Measurements from ENCODE around the gene NDP. TPM values are rescaled to one million over a fixed set of nuclear protein-coding genes. Genes with fewer than 3 reads are reported as not detected.

The NDP gene
- total RNA-seq, 1 donor from 2014 or later: 0.29 TPM

- Mint-ChIP-seq H3K27ac (no peak overlapping the region), H3K4me3 (no peak overlapping the region), H3K9me3 (peaks cover 25% of the 10 kb centered on the region), H3K36me3 (no peaks in the 10 kb centered on the region), H3K27me3 (ENCODE audit: low read depth) (no peaks in the 10 kb centered on the region), H3K4me1 (no peaks in the 10 kb centered on the region)
- TF ChIP-seq CTCF (IDR thresholded peaks at IDR 0.05; ENCODE audit: unreplicated experiment): no peak
- DNase-seq (ENCODE audit: low spot score in 2 of 2, unreplicated experiment in 2 of 2): no peak
These were observed 29.4 kb upstream of the NDP start for GRCh38 chrX:44002567-44002966.

- Mint-ChIP-seq H3K27me3 (ENCODE audit: low read depth) (no peaks in the 10 kb centered on the region), H3K4me3 (no peak overlapping the region), H3K36me3 (no peaks in the 10 kb centered on the region), H3K9me3 (peaks cover 26% of the 10 kb centered on the region), H3K4me1 (no peaks in the 10 kb centered on the region), H3K27ac (no peak overlapping the region)
- no peak for TF ChIP-seq CTCF (IDR thresholded peaks at IDR 0.05; ENCODE audit: unreplicated experiment)
- no peak for DNase-seq (ENCODE audit: low spot score in 2 of 2, unreplicated experiment in 2 of 2)
These were observed 25.2 kb upstream of the NDP start for GRCh38 chrX:43998374-43998773.

- Mint-ChIP-seq H3K27ac (no peak overlapping the region), H3K4me3 (no peak overlapping the region), H3K9me3 (peaks cover 23% of the 10 kb centered on the region), H3K4me1 (no peaks in the 10 kb centered on the region), H3K27me3 (ENCODE audit: low read depth) (no peaks in the 10 kb centered on the region), H3K36me3 (no peaks in the 10 kb centered on the region)
- TF ChIP-seq CTCF (IDR thresholded peaks at IDR 0.05; ENCODE audit: unreplicated experiment): no peak
- DNase-seq (ENCODE audit: low spot score in 2 of 2, unreplicated experiment in 2 of 2): no peak
These were observed 23.3 kb upstream of the NDP start for GRCh38 chrX:43996491-43996890.

- Mint-ChIP-seq H3K4me3 (no peak overlapping the region), H3K9me3 (peaks cover 34% of the 10 kb centered on the region), H3K27me3 (ENCODE audit: low read depth) (no peaks in the 10 kb centered on the region), H3K36me3 (no peaks in the 10 kb centered on the region), H3K4me1 (no peaks in the 10 kb centered on the region), H3K27ac (no peak overlapping the region)
- no peak for TF ChIP-seq CTCF (IDR thresholded peaks at IDR 0.05; ENCODE audit: unreplicated experiment)
- DNase-seq (ENCODE audit: low spot score in 2 of 2, unreplicated experiment in 2 of 2): no peak
These were observed 12.9 kb upstream of the NDP start for GRCh38 chrX:43986083-43986482.

GRCh38 chrX:43985511-43985910 is 12.3 kb upstream of the NDP start:
- H3K9me3 Mint-ChIP-seq: peaks cover 36% of the 10 kb centered on the region
- no peak for TF ChIP-seq CTCF (IDR thresholded peaks at IDR 0.05; ENCODE audit: unreplicated experiment)
- H3K4me1 Mint-ChIP-seq: no peaks in the 10 kb centered on the region
- H3K36me3 Mint-ChIP-seq: no peaks in the 10 kb centered on the region
- no peaks in the 10 kb centered on the region for H3K27me3 Mint-ChIP-seq (ENCODE audit: low read depth)
- no peak overlapping the region for H3K27ac Mint-ChIP-seq
- no peak overlapping the region for H3K4me3 Mint-ChIP-seq
- no peak for DNase-seq (ENCODE audit: low spot score in 2 of 2, unreplicated experiment in 2 of 2)

- TF ChIP-seq CTCF (IDR thresholded peaks at IDR 0.05; ENCODE audit: unreplicated experiment): no peak
- Mint-ChIP-seq H3K36me3 (no peaks in the 10 kb centered on the region), H3K4me3 (no peak overlapping the region), H3K9me3 (peaks cover 34% of the 10 kb centered on the region), H3K27ac (no peak overlapping the region), H3K4me1 (peaks cover 3% of the 10 kb centered on the region), H3K27me3 (ENCODE audit: low read depth) (peaks cover 24% of the 10 kb centered on the region)
- DNase-seq (ENCODE audit: low spot score in 2 of 2, unreplicated experiment in 2 of 2): no peak
These were observed 5.0 kb upstream of the NDP start for GRCh38 chrX:43978226-43978625.

Measured in mesothelial cell of epicardium (in vitro differentiated cells).